ENCODE data around the gene OR5D16.
"Not testable (repeated sequence)": the region's sequence is repeated elsewhere in the genome, so short reads cannot be mapped to it uniquely, and the experiment has no call there.

The OR5D16 gene

GRCh38 chr11:55838452-55838851, at the start of gene OR5D16:
OR5D16 (plus strand) TSS chr11:55838752; CDS start chr11:55838752, 0 bp downstream.
- DNase-seq (ENCODE audit: low read depth) = no peak

DNA sequence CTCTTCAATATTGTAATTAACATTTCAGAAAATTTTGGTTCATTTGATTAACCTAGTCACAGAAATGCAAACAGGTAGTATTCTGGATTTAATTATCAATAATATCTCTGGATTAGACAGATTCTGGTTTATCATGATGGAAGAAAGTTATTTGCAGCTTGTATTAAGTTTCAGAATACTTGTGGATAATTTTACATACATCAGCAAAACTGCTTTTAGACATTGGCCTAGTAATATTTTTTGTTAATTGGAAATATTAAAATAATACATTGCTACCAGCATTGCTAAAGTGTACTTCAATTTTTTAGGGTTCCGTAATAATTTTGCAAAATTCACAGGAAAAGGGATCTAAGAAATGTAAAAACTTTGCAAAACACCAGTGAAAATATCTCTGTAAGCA, 46.9 kb upstream of the OR5D16 start:
- no peak for DNase-seq (ENCODE audit: low read depth)

DNA sequence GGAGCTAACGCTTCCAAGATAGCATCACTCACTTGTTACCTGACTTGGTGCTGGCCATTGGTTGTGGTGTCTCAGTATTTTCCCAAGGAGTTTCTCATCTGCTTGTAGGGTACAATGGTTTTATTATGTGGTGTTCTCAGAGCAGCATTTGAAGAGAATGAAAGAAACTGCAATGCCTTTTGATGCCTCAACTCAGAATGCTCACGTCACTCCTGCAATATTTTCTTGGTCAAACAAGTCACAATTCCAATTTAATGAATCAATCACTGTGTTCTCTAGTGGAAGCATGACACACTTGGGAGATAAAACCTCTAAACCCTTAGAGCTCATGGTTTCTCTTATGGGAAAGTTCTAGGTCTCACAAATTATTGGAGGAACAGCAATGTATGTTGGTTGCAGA, 45.2 kb upstream of the OR5D16 start:
- DNase-seq (ENCODE audit: low read depth) = no peak

DNA sequence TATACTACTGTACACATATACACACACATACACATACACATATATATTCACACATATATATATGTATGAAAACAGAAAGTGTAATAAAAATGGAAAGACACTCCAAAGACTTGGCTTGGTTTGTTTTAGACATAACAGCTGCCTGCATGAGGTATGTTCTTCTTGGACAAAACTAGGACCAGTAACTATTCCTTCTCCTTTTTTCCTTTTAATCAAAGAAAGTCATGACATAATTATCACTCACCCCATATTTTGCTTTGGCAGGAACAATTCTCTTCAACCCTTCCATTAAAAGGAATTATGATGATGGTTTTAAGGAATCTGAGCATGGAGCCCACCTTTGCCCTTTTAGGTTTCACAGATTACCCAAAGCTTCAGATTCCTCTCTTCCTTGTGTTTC, 43.3 kb upstream of the OR5D16 start, which contains the start of gene OR5D14:
Gene OR5D14 (plus strand): TSS at position 301 of the 400 bp plus-strand sequence. CDS start 0 bp downstream, at position 301.
- DNase-seq (ENCODE audit: low read depth) = no peak

DNA sequence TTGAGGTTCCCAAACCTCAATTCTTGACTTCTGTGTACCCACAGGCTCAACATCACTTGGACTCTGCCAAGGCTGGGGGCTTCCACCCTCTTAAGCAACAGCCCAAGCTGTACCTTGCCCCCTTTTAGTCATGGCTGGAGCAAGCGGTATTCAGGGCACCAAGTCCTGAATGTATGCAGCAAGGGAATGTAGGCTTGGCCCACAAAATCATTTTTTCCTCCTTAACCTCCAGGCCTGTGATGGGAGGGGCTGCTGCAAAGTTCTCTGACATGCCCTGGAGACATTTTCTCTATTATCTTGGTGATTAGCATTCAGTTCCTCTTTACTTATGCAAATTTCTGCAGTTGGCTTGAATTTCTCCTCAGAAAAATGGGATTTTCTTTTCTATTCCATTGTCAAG, 32.3 kb upstream of the OR5D16 start:
- DNase-seq (ENCODE audit: low read depth) = no peak

DNA sequence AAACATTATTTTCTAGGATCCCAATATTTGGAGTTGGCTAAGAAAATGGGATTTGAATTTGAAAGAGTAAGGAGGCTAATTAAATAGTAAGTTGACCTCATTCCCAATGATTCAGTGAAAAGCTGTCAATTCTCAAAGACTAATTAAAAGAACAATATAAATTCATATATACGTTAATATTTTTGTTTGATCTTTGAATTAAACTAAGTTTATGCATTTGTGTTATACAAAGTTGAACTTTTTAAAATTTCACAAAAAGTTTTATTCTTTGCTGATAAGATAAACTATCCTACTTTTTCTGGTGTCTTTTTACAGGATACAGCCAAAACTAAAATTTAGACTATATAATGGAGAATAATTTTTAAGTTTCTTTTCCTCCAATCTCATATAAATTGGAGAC, 27.5 kb upstream of the OR5D16 start, which contains the start of gene OR5L1:
Gene OR5L1 (plus strand): TSS at position 301 of the 400 bp plus-strand sequence. CDS start 100 bp downstream, outside the sequence.
- DNase-seq (ENCODE audit: low read depth) = no peak

DNA sequence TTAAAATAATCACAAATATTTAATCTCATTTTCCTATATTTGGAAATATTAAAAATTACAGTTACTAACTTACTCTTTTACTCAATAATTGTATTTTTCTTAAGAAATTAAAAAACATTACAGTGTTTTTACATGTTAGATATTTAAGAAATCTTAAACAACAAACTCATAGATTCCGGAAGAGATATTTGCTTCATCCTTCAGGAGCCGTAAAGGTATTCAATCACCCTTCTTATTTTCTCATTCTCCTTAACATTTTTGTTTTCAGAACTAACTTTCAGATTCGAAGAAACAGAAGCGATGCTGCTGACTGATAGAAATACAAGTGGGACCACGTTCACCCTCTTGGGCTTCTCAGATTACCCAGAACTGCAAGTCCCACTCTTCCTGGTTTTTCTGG, 19.2 kb upstream of the OR5D16 start, which contains the start of gene OR5D18:
Gene OR5D18 (plus strand): TSS at position 301 of the 400 bp plus-strand sequence. CDS start 0 bp downstream, at position 301.
- DNase-seq (ENCODE audit: low read depth) = no peak

DNA sequence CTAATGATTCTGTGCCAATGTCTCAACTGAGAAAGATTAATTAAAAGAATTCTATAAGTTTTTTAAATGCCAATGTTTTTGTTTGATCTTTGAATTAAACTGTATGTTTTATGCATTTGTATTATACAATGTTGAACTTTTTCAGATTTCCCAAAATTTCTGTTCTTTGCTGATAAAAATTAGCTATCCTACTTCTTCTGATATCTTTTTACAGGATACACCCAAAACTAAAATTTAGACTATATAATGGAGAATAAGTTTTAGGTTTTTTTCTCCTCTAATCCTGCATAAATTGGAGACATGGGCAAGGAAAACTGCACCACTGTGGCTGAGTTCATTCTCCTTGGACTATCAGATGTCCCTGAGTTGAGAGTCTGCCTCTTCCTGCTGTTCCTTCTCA, 11.6 kb upstream of the OR5D16 start, which contains the start of gene OR5L2:
Gene OR5L2 (plus strand): TSS at position 301 of the 400 bp plus-strand sequence. CDS start 0 bp downstream, at position 301.
- no peak for DNase-seq (ENCODE audit: low read depth)

GRCh38 chr11:55847453-55847852, 8.9 kb downstream of the OR5D16 start:
- no peak for DNase-seq (ENCODE audit: low read depth)

- no peak for DNase-seq (ENCODE audit: low read depth)
These were observed 10.5 kb downstream of the OR5D16 start for GRCh38 chr11:55849037-55849436.

DNA sequence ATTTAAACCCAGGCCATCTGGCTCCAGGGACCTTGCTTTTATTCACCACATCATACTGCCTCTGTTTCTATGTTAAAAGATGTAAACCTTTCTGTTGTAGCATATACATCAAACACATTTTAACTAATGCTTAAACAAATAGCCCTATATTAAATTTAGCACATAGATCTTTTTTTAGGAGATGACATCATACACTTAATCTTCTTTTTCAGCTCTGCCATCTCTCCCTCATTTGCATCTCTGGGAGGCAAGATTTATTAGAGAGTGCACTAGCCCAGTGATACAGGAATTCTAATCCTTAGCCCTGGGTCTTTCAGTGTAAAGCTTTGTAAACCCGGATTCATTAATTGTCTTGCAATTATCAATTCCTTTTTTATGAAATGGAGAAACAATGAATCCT, 13.6 kb downstream of the OR5D16 start:
- no peak for DNase-seq (ENCODE audit: low read depth)

GRCh38 chr11:55854704-55855103, 16.2 kb downstream of the OR5D16 start:
- no peak for DNase-seq (ENCODE audit: low read depth)

DNA sequence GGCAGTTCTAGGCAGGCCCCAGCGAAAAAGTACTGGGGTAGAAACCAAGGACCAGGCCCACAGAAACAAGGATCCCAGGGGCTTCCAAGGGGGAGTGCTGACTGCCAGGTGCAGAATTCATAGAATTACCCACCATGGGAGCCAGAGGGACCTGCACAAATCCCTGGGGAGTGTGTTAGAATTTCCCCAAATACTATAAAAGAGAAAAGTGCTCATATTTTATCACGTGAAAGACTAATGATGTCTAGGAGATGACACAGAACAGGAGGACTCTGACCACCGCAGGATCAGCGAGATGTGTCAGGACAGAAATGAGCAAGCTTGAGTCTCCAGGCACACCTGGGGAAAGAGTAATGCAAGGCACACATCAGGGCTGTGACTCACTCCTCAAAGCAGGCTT, 28.8 kb downstream of the OR5D16 start:
- DNase-seq (ENCODE audit: low read depth) = not testable (repeated sequence)

GRCh38 chr11:55872731-55873130, 34.2 kb downstream of the OR5D16 start:
- not testable (repeated sequence) for DNase-seq (ENCODE audit: low read depth)

DNA sequence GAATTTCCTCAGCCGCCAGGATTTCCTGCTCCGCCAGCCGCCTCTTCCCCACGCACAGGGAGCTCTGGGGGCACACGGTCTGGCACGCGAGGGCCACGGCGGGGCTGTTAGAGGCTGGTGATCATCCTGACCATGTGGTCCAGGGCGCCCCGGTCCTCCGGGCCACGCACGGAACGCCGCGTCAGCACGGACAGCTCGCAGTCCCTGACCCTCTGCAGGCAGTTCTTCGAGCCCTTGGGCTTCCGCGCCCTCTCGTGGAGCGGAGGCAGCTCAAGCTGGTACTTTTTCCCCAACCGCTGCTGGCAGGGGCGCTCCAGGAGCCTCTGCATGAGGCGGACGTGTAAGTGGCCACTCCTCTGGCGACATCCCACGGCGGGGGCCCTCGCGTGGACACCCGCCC, 34.6 kb downstream of the OR5D16 start:
- DNase-seq (ENCODE audit: low read depth) = not testable (repeated sequence)

DNA sequence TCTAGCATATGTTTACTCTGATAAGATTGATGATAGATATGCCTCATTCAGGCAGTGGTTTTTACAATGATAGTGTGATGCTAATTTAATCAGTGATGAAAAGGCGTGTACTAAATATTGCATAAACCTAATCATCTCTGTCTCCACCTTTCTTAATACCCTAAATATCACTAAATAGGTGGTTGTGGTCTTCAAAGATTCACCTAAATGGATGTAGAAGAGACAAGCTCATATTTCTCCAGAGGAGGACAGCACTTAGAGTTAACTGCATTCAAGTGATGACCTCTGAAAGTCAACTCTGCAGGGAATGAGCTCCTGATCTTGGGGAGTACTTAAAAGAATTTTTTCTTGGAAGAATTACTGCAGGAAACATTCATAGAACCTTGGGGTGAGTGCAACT, 44.4 kb downstream of the OR5D16 start, which contains the start of gene TRIM51:
Gene TRIM51 (plus strand): TSS at position 301 of the 400 bp plus-strand sequence. CDS start 2,132 bp downstream, outside the sequence.
- DNase-seq (ENCODE audit: low read depth) = not testable (repeated sequence)

DNA sequence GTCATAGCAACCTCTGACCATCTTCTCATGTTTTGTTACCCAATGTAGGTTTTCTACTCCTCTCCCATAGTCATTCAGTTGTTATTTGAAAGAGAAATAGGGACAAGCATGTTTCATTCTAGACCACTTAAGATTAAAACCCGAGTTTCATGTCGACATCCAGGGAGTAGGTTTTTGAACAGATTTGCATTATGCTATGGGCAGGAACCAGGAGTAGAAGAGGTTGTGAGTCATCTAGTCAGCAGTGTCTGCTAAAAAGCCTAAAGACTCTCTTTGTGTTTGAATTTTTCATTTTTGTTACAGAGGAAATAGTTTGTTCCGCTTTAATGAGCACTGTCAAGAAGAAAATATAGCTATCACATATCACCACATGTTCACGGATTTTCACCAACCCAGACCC, 46.4 kb downstream of the OR5D16 start:
- not testable (repeated sequence) for DNase-seq (ENCODE audit: low read depth)

DNA sequence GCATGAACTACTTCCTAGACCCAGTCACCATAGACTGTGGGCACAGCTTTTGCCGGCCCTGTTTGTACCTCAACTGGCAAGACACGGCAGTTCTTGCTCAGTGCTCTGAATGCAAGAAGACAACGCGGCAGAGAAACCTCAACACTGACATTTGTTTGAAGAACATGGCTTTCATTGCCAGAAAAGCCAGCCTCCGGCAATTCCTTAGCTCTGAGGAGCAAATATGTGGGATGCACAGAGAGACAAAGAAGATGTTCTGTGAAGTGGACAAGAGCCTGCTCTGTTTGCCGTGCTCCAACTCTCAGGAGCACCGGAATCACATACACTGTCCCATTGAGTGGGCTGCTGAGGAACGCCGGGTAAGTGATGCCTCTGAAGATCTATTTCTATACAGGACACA, 46.9 kb downstream of the OR5D16 start:
- DNase-seq (ENCODE audit: low read depth) = not testable (repeated sequence)
